Stimulated activated CD8-positive, alpha-beta memory T cell treated with anti-CD3 and anti-CD28 coated beads, Interleukin-4, amount 100 ng/mL, for 24 hours (primary cell): ENCODE results near the gene THSD7A.

Source experiments
- DNase-seq: peaks from one replicate; pipeline ENCODE4 v3.0.0-alpha.2; 2020; ENCODE audit warnings: low read depth

THSD7A gene, protein sequence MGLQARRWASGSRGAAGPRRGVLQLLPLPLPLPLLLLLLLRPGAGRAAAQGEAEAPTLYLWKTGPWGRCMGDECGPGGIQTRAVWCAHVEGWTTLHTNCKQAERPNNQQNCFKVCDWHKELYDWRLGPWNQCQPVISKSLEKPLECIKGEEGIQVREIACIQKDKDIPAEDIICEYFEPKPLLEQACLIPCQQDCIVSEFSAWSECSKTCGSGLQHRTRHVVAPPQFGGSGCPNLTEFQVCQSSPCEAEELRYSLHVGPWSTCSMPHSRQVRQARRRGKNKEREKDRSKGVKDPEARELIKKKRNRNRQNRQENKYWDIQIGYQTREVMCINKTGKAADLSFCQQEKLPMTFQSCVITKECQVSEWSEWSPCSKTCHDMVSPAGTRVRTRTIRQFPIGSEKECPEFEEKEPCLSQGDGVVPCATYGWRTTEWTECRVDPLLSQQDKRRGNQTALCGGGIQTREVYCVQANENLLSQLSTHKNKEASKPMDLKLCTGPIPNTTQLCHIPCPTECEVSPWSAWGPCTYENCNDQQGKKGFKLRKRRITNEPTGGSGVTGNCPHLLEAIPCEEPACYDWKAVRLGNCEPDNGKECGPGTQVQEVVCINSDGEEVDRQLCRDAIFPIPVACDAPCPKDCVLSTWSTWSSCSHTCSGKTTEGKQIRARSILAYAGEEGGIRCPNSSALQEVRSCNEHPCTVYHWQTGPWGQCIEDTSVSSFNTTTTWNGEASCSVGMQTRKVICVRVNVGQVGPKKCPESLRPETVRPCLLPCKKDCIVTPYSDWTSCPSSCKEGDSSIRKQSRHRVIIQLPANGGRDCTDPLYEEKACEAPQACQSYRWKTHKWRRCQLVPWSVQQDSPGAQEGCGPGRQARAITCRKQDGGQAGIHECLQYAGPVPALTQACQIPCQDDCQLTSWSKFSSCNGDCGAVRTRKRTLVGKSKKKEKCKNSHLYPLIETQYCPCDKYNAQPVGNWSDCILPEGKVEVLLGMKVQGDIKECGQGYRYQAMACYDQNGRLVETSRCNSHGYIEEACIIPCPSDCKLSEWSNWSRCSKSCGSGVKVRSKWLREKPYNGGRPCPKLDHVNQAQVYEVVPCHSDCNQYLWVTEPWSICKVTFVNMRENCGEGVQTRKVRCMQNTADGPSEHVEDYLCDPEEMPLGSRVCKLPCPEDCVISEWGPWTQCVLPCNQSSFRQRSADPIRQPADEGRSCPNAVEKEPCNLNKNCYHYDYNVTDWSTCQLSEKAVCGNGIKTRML (N-terminal part only)

GRCh38 chr7:11831736-11832495 is at the start of gene THSD7A:
Gene THSD7A, minus strand, starts transcription at chr7:11832198. Its CDS starts 252 bp downstream, at chr7:11831946.
- DNase-seq = no peak

DNA sequence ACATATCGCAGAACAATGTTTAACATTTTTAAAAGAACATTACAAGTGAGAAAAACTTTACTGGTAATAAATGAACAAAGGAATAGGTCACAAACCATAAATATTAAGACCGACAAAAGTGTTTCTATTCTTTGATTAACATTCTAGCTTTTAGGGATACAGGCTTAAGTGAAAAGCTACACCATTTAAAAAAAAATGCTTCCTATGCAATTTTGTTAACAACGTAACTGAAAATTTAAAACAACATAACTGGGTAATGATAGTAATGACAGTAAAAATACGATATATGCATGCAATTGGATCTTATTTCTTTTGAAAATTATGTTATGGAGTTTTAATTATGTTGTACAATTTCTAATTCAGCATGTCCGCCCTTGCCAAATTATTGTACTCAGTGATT is 49.7 kb upstream of the THSD7A start:
- DNase-seq = no peak

- no peak for DNase-seq
These were observed 43.6 kb upstream of the THSD7A start for GRCh38 chr7:11875635-11876034.

GRCh38 chr7:11865671-11866070 is 33.7 kb upstream of the THSD7A start:
- no peak for DNase-seq

GRCh38 chr7:11858622-11859302 is 26.8 kb upstream of the THSD7A start:
- no peak for DNase-seq

- DNase-seq = no peak
These were observed 26.0 kb upstream of the THSD7A start for GRCh38 chr7:11858026-11858425.

- DNase-seq = no peak
These were observed 16.3 kb upstream of the THSD7A start for GRCh38 chr7:11848251-11848650.

GRCh38 chr7:11847336-11847735 is 15.3 kb upstream of the THSD7A start:
- DNase-seq = no peak

DNA sequence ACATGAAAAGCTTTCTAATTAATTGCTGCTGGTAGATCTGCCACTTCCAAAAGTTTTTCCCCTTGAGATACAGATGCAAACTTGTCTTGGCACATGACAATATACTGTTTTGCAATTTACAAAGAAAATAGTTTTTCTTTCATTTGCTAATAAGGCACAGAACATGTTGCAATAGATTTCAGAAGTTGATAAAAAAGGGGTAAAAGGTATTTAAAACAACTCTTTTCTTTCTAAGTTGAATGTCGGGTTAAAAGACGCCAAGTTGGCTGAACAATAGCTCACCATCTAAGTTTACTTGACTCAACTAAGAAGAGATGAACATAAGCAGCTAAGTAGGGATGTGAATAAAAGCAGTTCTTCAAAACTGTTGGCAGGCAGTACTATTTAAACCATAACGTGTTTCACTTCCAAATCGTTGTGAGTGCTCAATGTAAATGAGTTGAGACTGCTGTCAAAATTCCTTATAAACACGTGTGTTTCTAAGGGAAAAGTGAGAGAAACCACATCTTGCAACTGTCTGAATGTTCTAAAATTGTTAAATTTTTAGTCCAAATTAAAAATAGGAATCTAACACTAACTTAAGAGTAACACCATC is 14.5 kb upstream of the THSD7A start:
- DNase-seq = no peak

DNA sequence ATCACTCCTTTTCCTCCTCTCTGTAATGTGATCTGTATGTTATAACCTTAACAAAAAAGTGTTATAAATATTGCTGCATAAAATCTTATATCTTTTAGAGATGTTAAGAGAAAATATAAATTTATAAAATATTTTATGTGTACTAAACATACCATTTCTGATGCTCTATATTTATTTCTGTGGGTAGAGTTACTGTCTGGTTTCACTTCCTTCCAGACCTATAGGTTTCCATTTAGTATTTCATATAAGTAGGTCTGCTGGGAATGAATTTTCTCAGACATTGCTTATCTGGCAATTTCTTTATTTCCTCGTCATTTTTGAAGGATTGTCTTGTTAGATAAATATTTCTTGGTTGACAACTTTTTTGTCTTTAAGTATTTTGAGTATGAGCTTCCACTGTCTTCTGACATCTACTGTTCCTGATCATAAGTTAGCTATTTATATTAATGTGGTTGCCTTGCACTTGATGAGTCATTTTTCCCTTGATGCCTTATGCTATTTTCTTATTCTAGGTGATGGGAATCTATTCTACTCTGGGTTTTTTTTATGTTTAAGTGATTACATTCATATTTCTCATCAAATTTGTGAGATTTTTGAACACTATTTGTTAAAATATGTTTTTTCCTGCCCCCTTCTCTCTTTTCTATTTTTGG is 11.2 kb upstream of the THSD7A start:
- DNase-seq = no peak

- DNase-seq = no peak
These were observed 9.7 kb upstream of the THSD7A start for GRCh38 chr7:11841657-11842056.

DNA sequence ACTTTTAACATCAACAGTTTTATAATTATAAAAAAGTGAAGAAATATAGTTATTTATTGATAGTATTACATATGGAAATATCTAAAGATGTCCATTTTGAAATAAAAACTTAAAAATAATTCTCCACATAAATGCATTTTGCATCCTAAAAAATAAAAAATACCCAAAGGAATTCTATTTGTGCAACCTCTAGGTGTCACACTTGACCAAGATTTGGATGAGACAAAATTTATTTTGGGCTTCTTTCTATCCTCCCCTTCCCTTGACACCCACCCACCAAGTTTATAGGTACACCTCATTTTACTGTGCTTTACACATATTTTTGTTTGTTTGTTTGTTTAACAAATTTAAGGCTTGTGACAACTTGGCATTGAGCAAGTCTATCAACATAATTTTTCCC is 3.3 kb upstream of the THSD7A start:
- no peak for DNase-seq

DNA sequence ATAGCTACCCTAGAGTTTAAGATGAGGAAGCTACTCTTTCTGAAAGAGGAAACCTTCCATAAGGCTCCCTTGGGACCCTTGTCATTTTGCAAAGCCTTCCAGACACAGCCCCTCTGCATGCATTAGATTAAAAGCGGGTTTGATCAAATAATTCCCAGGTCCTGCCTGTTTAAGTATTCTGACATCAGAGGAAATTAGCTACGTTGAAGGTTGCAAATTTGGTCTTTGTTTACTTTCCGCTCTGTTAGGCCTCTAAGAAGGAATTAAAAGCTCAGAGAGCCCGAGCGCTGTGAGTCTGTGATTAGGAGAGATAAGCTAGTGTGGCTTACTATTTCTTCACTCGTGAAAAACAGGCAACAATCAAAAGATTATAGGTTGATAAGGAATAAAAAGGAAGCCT is 1.4 kb upstream of the THSD7A start:
- DNase-seq = no peak

DNA sequence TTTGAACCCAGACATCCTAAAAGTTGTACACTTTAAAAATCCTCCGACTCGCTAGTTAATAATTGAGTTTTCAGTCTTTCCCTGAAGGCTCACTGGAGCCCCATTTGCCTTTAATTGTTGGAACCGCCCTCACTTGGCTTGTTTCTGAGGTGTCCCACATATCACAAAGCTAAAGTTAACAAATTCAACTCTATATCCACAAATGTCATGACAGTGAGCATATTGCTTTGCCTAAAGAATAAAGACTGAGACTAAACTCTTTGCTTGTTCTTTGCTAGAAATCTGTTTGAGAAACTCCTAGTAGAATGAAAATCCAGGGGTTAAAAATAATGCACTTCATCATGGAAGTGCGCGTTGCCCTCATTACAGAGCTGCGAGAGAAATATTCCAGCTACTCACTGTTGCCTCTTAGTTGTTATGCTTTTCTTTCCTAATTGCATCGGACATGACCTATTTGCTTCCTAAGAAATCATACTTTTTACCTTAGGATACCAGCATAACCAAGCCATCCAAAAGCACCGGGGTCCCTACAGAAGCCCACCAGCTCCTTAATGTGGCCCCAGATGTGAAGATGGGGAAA is 752 bp downstream of the THSD7A start:
- DNase-seq = no peak

GRCh38 chr7:11830582-11831155 is 1.3 kb downstream of the THSD7A start:
- no peak for DNase-seq

GRCh38 chr7:11829954-11830353 is 2.0 kb downstream of the THSD7A start:
- no peak for DNase-seq

DNA sequence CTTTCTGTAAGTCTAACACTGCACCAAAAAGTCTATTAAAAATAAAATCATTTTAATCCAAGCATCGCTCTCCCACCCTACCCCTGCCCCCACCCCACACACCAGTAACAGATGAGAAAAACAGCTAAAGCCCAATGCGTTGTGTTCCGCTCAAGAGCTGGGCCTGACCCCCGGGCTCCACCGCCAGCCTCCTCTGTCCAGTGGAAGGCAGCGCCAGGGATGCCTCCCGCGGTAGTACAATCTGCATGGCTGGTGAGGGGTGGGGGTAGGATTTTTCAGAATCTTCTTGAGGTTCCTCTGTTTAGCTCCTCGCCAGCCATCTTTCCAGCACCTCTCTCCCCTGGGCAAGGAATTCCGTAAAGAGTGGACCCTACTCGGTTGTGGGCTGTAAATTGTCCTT is 12.1 kb downstream of the THSD7A start:
- no peak for DNase-seq

- no peak for DNase-seq
These were observed 12.7 kb downstream of the THSD7A start for GRCh38 chr7:11819271-11819670.

DNA sequence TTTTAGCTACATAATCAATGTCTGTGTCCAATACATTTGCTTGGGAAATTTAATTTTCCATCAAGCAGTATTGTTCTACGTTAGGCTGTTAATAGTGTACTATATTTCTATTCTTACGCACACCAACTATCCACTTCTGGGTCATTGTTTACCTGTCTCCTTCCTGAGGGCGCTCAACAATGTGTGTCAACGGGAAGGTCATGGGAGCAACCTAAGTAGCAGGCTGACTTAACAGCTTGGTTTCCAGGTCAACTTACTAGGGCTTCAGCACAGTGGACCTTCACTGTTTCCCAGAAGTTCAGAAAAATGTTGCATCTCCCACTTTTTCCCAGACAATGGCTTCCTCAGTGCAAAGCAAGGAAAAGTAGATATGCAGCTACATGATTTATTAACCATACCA is 13.7 kb downstream of the THSD7A start:
- no peak for DNase-seq
